HG02623 (cell line): ENCODE measurements around the gene CDC26.
"Not testable (repeated sequence)": the region's sequence is repeated elsewhere in the genome, so short reads cannot be mapped to it uniquely, and the experiment has no call there.

ENCODE experiments used
- ATAC-seq: cut with Tn5 transposase; IDR thresholded peaks from one replicate; pipeline ENCODE4 v1.9.1; 2021; ENCODE audit warnings: moderate library complexity; ENCODE audit not compliant: unreplicated experiment

The CDC26 gene

GRCh38 chr9:113244556-113244955, 30.8 kb downstream of the CDC26 start:
- ATAC-seq, result no peak

GRCh38 chr9:113241161-113241560, 34.2 kb downstream of the CDC26 start:
- ATAC-seq, result no peak

- ATAC-seq, result no peak
Measured at GRCh38 chr9:113238859-113239232, 36.5 kb downstream of the CDC26 start.

GRCh38 chr9:113238202-113238858, 37.0 kb downstream of the CDC26 start:
- no peak for ATAC-seq

- no peak for ATAC-seq
Measured at GRCh38 chr9:113237026-113237425, 38.3 kb downstream of the CDC26 start.

GRCh38 chr9:113235701-113236255, 39.6 kb downstream of the CDC26 start:
- ATAC-seq, result not testable (repeated sequence)

- ATAC-seq, result no peak
Measured at GRCh38 chr9:113231701-113232100, 43.7 kb downstream of the CDC26 start.

GRCh38 chr9:113228130-113228665, 47.2 kb downstream of the CDC26 start:
- no peak for ATAC-seq

- ATAC-seq, result no peak
Measured at GRCh38 chr9:113227436-113227835, 47.9 kb downstream of the CDC26 start.

GRCh38 chr9:113223963-113224362, 51.4 kb downstream of the CDC26 start:
- no peak for ATAC-seq

GRCh38 chr9:113222482-113222841, 52.9 kb downstream of the CDC26 start:
- no peak for ATAC-seq

- no peak for ATAC-seq
Measured at GRCh38 chr9:113221800-113222481, 53.4 kb downstream of the CDC26 start.

- peak; percentile 75 for ATAC-seq
Measured at GRCh38 chr9:113221003-113221799, 54.2 kb downstream of the CDC26 start, which contains the start of the genes FKBP15 and SLC31A1. Gene FKBP15, minus strand, starts transcription at chr9:113221277. Its CDS starts 34 bp downstream, at chr9:113221243. Gene SLC31A1, plus strand, starts transcription at chr9:113221544. Its CDS starts 34,605 bp downstream, at chr9:113256149.

GRCh38 chr9:113220467-113221002, 54.8 kb downstream of the CDC26 start:
- ATAC-seq, result no peak

- ATAC-seq, result peak; percentile 49
Measured at GRCh38 chr9:113219969-113220368, 55.4 kb downstream of the CDC26 start.

GRCh38 chr9:113219186-113219936, 56.0 kb downstream of the CDC26 start:
- peak; percentile 29 for ATAC-seq
